HepG2 (cell line): ENCODE measurements around the gene STEAP1B. TPM values are rescaled to one million over a fixed set of nuclear protein-coding genes. Genes with fewer than 3 reads are reported as not detected.

ENCODE experiments used
- CBX5 ChIP-seq: sonication (generic); formaldehyde crosslinking; IDR thresholded peaks from 2 replicates; pipeline ENCODE4 v1.4.0; 2020; ENCODE audit warnings: missing genetic modification reagents, borderline replicate concordance
- FOXK2 ChIP-seq: fragments of 450-650 bp; IDR thresholded peaks from 2 replicates; pipeline ENCODE4 v1.6.1; 2016
- FUBP1 ChIP-seq: sonication (generic); formaldehyde crosslinking; IDR thresholded peaks from 2 replicates; pipeline ENCODE4 v1.5.1; 2020; ENCODE audit warnings: missing genetic modification reagents, mild to moderate bottlenecking, borderline replicate concordance
- IRF9 ChIP-seq: sonication (generic); formaldehyde crosslinking; IDR thresholded peaks from 2 replicates; pipeline ENCODE4 v1.8.0; 2022; ENCODE audit warnings: missing genetic modification reagents, mild to moderate bottlenecking, borderline replicate concordance
- MXI1 ChIP-seq: IDR thresholded peaks from 3 replicates; pipeline ENCODE4 v1.6.1; 2012; ENCODE audit warnings: low read depth, low read length, inconsistent platforms, borderline replicate concordance
- PRPF4 ChIP-seq: fragments of 200-400 bp; formaldehyde crosslinking; IDR thresholded peaks from 2 replicates; pipeline ENCODE4 v1.6.1; 2016; ENCODE audit warnings: low read length, low read depth; ENCODE audit not compliant: poor library complexity, severe bottlenecking
- RCOR2 ChIP-seq: IDR thresholded peaks from 2 replicates; pipeline ENCODE4 v1.6.1; 2016; ENCODE audit warnings: missing biosample characterization, missing genetic modification reagents
- SRSF4 ChIP-seq: fragments of 200-400 bp; formaldehyde crosslinking; IDR thresholded peaks from one replicate; pipeline ENCODE4 v1.6.1; 2018; ENCODE audit warnings: mild to moderate bottlenecking, low read depth, low read length, moderate library complexity; ENCODE audit not compliant: poor library complexity, severe bottlenecking
- TFDP1 ChIP-seq: IDR thresholded peaks from 2 replicates; pipeline ENCODE4 v1.6.1; 2016; ENCODE audit warnings: missing compliant biosample characterization, missing genetic modification reagents, borderline replicate concordance
- U2AF1 ChIP-seq: fragments of 200-400 bp; formaldehyde crosslinking; optimal IDR thresholded peaks from 2 replicates; pipeline ENCODE3; 2017; ENCODE audit warnings: mild to moderate bottlenecking, low read depth, low read length
- ZNF235 ChIP-seq: sonication (generic); formaldehyde crosslinking; IDR thresholded peaks from 2 replicates; pipeline ENCODE4 v1.8.1; 2023; ENCODE audit warnings: mild to moderate bottlenecking, missing genetic modification reagents, borderline replicate concordance
- ZNF263 ChIP-seq: sonication (generic); formaldehyde crosslinking; IDR thresholded peaks from 2 replicates; pipeline ENCODE4 v1.4.0; 2020; ENCODE audit warnings: missing genetic modification reagents
- ZNF646 ChIP-seq: sonication (generic); formaldehyde crosslinking; IDR thresholded peaks from 2 replicates; pipeline ENCODE4 v1.9.0; 2021; ENCODE audit warnings: mild to moderate bottlenecking, missing genetic modification reagents
- ZNF792 ChIP-seq: IDR thresholded peaks from 2 replicates; pipeline ENCODE4 v1.6.1; 2016
- ZNF850 ChIP-seq: sonication (generic); formaldehyde crosslinking; conservative IDR thresholded peaks from 2 replicates; pipeline ENCODE4 v1.9.0; 2021; ENCODE audit warnings: mild to moderate bottlenecking, missing genetic modification reagents
- ZUFSP ChIP-seq: sonication (generic); formaldehyde crosslinking; IDR thresholded peaks from 2 replicates; pipeline ENCODE4 v1.9.0; 2021; ENCODE audit warnings: missing genetic modification reagents, mild to moderate bottlenecking, borderline replicate concordance
- polyA plus RNA-seq, 8 experiments: library from polyadenylated mRNA; depleted of rRNA in 3 of 8; stranded (reverse) in 7 of 8; unstranded in 1 of 8; fragments of >200 nt; fragmentation: Illumina TruSeq in 4 of 8; extraction: Trizol in 4 of 8; gene quantifications; 2 replicates each; pipeline versions ENCODE4 v1.2.1 to v1.2.3, GENCODE V29; 2011 to 2016; ENCODE audit warnings: low read depth in 4 of 8, missing spikeins in 1 of 8, mixed read lengths in 1 of 8; ENCODE audit not compliant: insufficient read depth in 1 of 8
- total RNA-seq, 5 experiments: library from RNA; depleted of rRNA; stranded (reverse); fragments of >200 nt; fragmentation: Illumina TruSeq; extraction: Trizol; gene quantifications; 2 replicates each; pipeline ENCODE4 v1.2.3, GENCODE V29; 2016; ENCODE audit warnings: low read depth in 1 of 5

Gene STEAP1B
- total and polyA plus RNA-seq, 2 of the 13 experiments (the other 11 are each of a cell fraction or from before 2014, with no cell fraction given), result not detected

- TF ChIP-seq ZNF646 (no peak), TFDP1 (CRISPR knock-in tag) (peak; percentile 94; the same call in 1 of the 2 replicates), ZNF235 (CRISPR knock-in tag) (no peak), ZNF850 (CRISPR knock-in tag) (no peak), ZNF792 (CRISPR knock-in tag) (peak; percentile 63; the same call in 1 of the 2 replicates), U2AF1 (no peak), RCOR2 (CRISPR knock-in tag) (peak; percentile 87), FUBP1 (CRISPR knock-in tag) (no peak), ZUFSP (no peak), CBX5 (peak; percentile 69; the same call in 1 of the 2 replicates), SRSF4 (no peak), FOXK2 (peak; percentile 81), PRPF4 (no peak), MXI1 (peak; percentile 98), IRF9 (CRISPR knock-in tag) (peak; percentile 77; the same call in 1 of the 2 replicates), ZNF263 (CRISPR knock-in tag) (peak; percentile 72; the same call in 1 of the 2 replicates)
Observed at GRCh38 chr7:22443370-22444180, 56.4 kb downstream of the STEAP1B start (continued).
